Measurements from ENCODE around the gene PCDHGA3.
A peak's percentile ranks its signal among the peaks of the same experiment; 100 is the strongest.
"Not testable (repeated sequence)": the region's sequence is repeated elsewhere in the genome, so short reads cannot be mapped to it uniquely, and the experiment has no call there.

PCDHGA3 gene

DNA sequence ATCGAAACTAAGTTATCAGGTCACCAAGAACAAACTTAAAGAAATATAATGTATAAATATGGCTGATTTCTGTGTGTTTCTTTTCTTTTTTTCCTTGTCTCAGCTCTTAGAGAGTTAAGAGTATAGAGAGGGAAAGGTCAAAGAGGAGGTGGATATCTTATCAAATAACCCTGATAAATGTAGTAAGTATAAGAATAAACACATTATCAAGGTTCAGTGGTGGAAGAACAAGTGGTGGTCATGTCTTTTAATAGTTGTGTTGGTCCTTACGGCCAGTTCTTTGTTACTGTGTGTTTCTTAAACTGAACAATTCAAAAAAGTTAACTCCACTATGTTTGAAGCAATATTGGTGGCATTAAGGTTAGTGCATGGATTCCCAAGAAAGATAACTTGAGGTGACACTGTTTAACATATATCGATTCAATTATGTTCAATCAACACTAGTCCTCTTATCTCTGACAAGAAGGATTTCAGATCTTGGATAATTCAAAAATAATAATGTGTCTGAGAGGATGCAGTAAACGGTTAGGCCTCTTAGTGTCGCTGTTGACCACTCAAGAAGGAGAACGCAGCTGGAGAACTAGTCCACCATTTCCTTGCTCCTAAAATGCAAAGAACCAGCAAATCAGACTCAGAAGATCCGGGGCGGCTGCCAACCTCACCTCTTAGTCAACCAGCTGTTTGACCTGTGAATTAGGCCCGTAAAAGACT lies at the start of gene PCDHGA3:
Gene PCDHGA3 (plus strand): TSS at position 588 of the 711 bp plus-strand sequence. CDS start 205 bp downstream, outside the sequence.
- no peak for DNase-seq

DNA sequence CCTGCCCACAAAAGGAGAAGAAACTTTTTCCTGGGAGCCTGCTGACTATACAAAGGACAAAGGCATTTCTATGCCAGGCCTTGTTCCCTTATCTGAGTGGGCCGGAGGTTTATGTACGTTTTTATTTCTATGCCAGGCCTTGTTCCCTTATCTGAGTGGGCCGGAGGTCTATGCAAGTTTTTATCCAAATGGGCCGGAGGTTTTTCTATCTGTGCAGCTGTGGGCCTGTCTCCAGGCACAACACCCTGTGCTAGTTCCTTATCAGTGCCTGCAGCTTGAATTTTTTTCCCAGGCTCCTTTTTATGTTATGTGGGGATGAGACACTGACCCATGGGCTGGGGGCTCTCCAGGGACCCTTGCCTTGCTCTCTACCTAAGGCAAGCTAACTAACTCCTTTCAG lies 45.3 kb upstream of the PCDHGA3 start:
- no peak for DNase-seq

DNA sequence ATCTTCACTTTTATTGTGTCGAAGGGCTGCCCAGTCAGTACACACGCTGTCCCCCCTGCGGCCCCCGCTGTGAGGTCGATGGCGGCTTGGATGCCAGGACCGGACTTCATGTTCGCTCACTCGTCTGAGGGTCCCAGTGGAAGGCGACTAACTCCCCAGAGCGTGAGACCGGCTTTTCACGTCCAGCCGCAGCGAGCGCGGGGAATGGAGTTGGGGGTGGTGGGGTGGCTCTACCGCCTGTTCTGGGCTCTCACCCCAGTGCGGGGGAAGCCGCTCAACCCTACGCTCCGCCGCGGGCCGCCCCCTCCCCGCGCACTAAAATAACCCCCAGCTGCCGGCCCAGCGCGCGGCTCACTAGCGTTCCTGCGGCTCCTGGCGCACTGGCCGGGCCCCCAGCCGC lies 39.9 kb upstream of the PCDHGA3 start, which contains the start of gene SLC25A2:
Gene SLC25A2 (minus strand): TSS at position 294 of the 400 bp plus-strand sequence. CDS start 184 bp downstream, at position 110.
- no peak for DNase-seq

DNA sequence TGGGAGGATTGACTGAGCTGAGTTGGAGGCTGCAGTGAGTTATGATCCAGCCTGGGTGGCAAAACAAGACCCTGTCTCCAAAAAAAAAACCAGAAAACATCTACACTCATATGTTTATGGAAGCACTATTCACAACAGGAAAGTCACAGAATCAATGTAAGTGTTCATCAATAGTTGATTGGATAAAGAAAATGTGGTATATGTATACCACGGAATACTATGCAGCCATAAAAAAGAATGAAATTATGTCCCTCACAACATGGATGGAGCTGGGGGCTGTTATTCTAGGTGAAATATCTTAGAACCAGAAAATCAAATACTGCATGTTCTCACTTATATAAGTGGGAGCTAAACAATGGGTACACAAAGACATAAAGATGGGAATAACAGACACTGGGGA lies 37.0 kb upstream of the PCDHGA3 start:
- no peak for DNase-seq

DNA sequence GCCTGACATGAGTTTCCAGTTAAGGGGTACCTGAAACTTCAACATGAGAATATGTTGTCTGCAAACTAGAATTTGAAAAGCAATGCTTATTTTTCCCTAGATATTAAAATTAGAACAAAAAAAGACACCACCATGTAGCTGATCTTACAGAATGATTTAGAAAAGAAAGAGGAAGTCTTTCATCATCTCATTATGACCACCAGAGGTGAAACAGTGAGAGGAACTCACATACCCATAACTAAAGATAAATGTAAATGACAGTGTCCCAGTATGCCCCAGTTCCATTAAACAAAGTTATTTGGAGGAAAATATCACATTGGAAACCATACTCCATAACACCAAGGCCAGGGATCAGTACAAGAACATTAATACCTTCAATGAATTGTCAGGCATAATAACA lies 29.9 kb upstream of the PCDHGA3 start:
- peak; percentile 71 for DNase-seq

- not testable (repeated sequence) for DNase-seq
These were observed 26.7 kb upstream of the PCDHGA3 start for GRCh38 chr5:141316963-141317362.

- no peak for DNase-seq
These were observed 24.4 kb upstream of the PCDHGA3 start for GRCh38 chr5:141319202-141319601.

DNA sequence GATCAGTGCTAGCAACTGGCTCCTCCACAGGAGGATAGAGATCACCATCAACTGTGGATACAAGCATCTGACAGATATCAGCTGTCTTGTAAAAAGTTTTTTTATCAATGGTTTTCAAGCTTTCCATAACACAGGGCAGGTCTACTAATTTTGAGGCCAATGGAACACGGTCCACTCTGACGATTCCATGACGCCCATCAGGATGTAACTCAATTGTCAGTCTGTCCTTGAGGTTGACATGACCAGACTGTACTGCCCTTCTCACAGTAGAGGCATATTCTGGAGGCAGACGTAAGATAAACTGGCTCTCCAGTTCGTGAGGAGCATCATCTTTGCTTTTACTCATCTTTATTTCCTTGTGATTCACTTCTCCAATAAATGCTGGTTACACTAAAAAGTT lies 23.9 kb upstream of the PCDHGA3 start:
- no peak for DNase-seq

- DNase-seq: peak; percentile 90
These were observed 23.1 kb upstream of the PCDHGA3 start, which contains the start of gene TAF7 for GRCh38 chr5:141320225-141321169. TSS of gene TAF7 (minus strand) at chr5:141320784. CDS start at chr5:141320044, 740 bp downstream.

DNA sequence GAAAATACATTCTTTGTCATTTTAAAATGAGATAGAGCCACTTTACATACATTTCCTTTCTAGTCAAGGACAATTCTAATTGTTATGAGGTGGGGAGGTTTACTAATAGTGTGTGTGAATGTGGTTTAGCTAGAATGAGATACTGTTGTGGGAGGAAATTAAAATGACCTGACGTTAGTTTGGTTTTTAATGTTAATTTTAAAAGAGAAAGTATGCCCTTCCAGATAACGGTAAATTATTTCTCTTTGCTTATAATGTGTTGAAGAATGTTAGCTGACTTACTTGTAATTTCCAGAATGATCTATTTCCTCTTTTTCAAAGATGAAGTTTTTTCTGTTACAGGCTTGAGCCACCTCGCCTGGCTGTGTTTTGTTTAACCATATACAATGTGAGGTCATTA lies 21.4 kb upstream of the PCDHGA3 start:
- DNase-seq: peak; percentile 13

GRCh38 chr5:141326088-141326854 lies 17.4 kb upstream of the PCDHGA3 start:
- peak; percentile 52 for DNase-seq

DNA sequence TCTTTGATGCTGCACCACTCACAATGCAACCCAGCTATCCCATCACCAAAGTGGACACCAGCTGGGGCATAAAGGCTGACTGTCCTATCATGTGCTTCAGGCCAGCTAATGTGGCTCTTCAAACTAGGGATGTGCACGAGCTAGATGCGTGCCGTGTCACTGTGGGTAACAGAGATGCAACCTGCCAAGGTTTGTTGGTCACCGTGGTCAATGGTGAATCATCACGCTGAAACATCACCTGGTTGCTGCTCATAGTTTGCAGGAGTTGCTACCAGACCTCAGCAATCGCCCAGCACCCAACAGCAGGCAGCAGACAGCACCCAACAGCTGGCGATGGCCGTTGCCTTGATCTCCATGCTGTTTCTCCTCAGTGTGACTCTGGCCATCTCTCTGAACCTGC lies 15.4 kb upstream of the PCDHGA3 start:
- no peak for DNase-seq

DNA sequence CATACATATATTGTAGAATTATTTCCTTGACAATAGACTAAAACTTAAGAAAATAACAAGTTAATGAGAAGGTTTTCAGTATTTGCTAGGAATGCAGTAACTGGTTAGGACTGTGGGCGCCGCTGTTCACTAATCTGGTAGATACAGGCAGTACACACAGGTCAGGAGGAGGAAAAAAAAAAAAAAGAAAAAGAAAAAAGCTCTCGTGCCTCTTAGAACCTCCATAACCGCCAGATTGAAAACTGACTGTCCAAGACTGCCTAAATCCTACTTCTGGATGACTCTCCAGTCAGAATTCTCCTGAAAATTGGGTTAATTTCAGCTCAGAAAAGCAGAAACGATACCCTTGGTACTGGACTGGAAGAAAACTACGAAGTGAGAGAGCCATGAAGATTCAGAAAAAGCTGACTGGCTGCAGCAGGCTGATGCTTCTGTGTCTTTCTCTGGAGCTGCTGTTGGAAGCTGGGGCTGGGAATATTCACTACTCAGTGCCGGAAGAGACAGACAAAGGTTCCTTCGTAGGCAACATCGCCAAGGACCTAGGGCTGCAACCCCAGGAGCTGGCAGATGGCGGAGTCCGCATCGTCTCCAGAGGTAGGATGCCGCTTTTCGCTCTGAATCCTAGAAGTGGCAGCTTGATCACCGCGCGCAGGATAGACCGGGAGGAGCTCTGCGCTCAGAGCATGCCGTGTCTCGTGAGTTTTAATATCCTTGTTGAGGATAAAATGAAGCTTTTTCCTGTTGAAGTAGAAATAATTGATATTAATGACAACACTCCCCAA lies 13.1 kb upstream of the PCDHGA3 start, which contains the start of gene PCDHGA1:
Gene PCDHGA1 (plus strand): TSS at position 216 of the 782 bp plus-strand sequence.
- DNase-seq: no peak

DNA sequence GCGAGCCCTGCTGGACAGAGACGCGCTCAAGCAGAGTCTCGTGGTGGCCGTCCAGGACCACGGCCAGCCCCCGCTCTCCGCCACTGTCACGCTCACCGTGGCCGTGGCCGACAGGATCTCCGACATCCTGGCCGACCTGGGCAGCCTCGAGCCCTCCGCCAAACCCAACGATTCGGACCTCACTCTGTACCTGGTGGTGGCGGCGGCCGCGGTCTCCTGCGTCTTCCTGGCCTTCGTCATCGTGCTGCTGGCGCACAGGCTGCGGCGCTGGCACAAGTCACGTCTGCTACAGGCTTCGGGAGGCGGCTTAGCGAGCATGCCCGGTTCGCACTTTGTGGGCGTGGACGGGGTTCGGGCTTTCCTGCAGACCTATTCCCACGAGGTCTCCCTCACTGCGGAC lies 11.1 kb upstream of the PCDHGA3 start:
- not testable (repeated sequence) for DNase-seq

- DNase-seq: no peak
These were observed 4.9 kb upstream of the PCDHGA3 start, which contains the start of gene PCDHGA2 for GRCh38 chr5:141338538-141339306. TSS of gene PCDHGA2 (plus strand) at chr5:141338760.

- DNase-seq: not testable (repeated sequence)
These were observed 2.8 kb upstream of the PCDHGA3 start for GRCh38 chr5:141340781-141341354.

GRCh38 chr5:141342773-141343172 lies 856 bp upstream of the PCDHGA3 start:
- DNase-seq: no peak

DNA sequence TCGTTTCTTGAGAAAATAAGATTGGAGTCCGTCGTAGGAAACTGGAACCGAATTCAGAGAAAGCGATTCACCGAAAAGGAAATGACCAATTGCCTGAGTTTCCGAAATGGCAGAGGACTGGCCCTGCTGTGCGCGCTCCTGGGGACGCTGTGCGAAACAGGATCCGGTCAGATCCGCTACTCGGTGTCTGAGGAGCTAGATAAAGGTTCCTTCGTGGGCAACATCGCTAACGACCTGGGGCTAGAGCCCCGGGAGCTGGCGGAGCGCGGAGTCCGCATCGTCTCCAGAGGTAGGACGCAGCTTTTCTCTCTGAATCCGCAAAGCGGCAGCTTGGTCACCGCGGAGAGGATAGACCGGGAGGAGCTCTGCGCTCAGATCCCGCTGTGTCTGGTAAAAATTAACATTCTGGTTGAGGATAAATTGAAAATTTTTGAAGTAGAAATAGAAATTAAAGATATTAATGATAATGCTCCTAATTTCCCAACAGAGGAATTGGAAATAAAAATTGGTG lies 379 bp downstream of the PCDHGA3 start:
- DNase-seq: no peak

GRCh38 chr5:141345327-141345726 lies 1.7 kb downstream of the PCDHGA3 start:
- no peak for DNase-seq

DNA sequence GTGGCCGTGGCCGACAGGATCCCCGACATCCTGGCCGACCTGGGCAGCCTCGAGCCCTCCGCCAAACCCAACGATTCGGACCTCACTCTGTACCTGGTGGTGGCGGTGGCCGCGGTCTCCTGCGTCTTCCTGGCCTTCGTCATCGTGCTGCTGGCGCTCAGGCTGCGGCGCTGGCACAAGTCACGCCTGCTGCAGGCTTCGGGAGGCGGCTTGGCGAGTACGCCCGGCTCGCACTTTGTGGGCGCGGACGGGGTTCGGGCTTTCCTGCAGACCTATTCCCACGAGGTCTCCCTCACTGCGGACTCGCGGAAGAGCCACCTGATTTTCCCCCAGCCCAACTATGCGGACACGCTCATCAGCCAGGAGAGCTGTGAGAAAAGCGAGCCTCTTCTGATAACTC lies 2.4 kb downstream of the PCDHGA3 start:
- DNase-seq: not testable (repeated sequence)

Data from MV-4-11 (cell line).